ENCODE results near the gene DIP2A.
"Not testable (repeated sequence)": the region's sequence is repeated elsewhere in the genome, so short reads cannot be mapped to it uniquely, and the experiment has no call there.

The DIP2A gene

GRCh38 chr21:46482846-46483231 is 24.1 kb downstream of the DIP2A start:
- no peak for DNase-seq (ENCODE audit: low read depth, low spot score)

- DNase-seq (ENCODE audit: low read depth, low spot score), result no peak
Measured at GRCh38 chr21:46483300-46484295, 24.9 kb downstream of the DIP2A start.

- no peak for DNase-seq (ENCODE audit: low read depth, low spot score)
Measured at GRCh38 chr21:46486481-46487126, 27.9 kb downstream of the DIP2A start.

- no peak for DNase-seq (ENCODE audit: low read depth, low spot score)
Measured at GRCh38 chr21:46489162-46489663, 30.5 kb downstream of the DIP2A start.

- no peak for DNase-seq (ENCODE audit: low read depth, low spot score)
Measured at GRCh38 chr21:46489800-46490199, 31.1 kb downstream of the DIP2A start.

GRCh38 chr21:46491553-46491952 is 32.9 kb downstream of the DIP2A start:
- DNase-seq (ENCODE audit: low read depth, low spot score), result no peak

GRCh38 chr21:46492851-46493250 is 34.2 kb downstream of the DIP2A start:
- DNase-seq (ENCODE audit: low read depth, low spot score), result no peak

GRCh38 chr21:46493828-46494227 is 35.1 kb downstream of the DIP2A start:
- no peak for DNase-seq (ENCODE audit: low read depth, low spot score)

- no peak for DNase-seq (ENCODE audit: low read depth, low spot score)
Measured at GRCh38 chr21:46498335-46499050, 39.8 kb downstream of the DIP2A start.

GRCh38 chr21:46500224-46500861 is 41.7 kb downstream of the DIP2A start:
- no peak for DNase-seq (ENCODE audit: low read depth, low spot score)

- DNase-seq (ENCODE audit: low read depth, low spot score), result no peak
Measured at GRCh38 chr21:46503922-46504550, 45.3 kb downstream of the DIP2A start.

GRCh38 chr21:46504666-46505065 is 46.0 kb downstream of the DIP2A start:
- DNase-seq (ENCODE audit: low read depth, low spot score), result no peak

GRCh38 chr21:46507562-46507961 is 48.9 kb downstream of the DIP2A start:
- no peak for DNase-seq (ENCODE audit: low read depth, low spot score)

- no peak for DNase-seq (ENCODE audit: low read depth, low spot score)
Measured at GRCh38 chr21:46509741-46510502, 51.2 kb downstream of the DIP2A start.

GRCh38 chr21:46515109-46515508 is 56.4 kb downstream of the DIP2A start:
- DNase-seq (ENCODE audit: low read depth, low spot score), result no peak

- DNase-seq (ENCODE audit: low read depth, low spot score), result no peak
Measured at GRCh38 chr21:46516068-46516467, 57.4 kb downstream of the DIP2A start.

- no peak for DNase-seq (ENCODE audit: low read depth, low spot score)
Measured at GRCh38 chr21:46517361-46517760, 58.7 kb downstream of the DIP2A start.

GRCh38 chr21:46518983-46519583 is 60.4 kb downstream of the DIP2A start:
- no peak for DNase-seq (ENCODE audit: low read depth, low spot score)

GRCh38 chr21:46527393-46527792 is 68.7 kb downstream of the DIP2A start:
- not testable (repeated sequence) for DNase-seq (ENCODE audit: low read depth, low spot score)

GRCh38 chr21:46527801-46528200 is 69.1 kb downstream of the DIP2A start:
- DNase-seq (ENCODE audit: low read depth, low spot score), result no peak
